DOHH2 (cell line): ENCODE data around the gene ASTN1.

Experiments
- H3F3A ChIP-seq: fragments of 200-600 bp; sonication (generic), shearing (Covaris generic); 2 replicates; pipeline ENCODE4 v1.6.0; 2016; ENCODE audit warnings: antibody characterized with exemption, mild to moderate bottlenecking; ENCODE audit not compliant: control insufficient read depth, insufficient read depth
- H3K27ac ChIP-seq: fragments of 200-600 bp; sonication (generic); 2 replicates; pipeline ENCODE4 v1.5.1; 2014; ENCODE audit warnings: low read depth, mild to moderate bottlenecking, low read length, moderate library complexity
- H3K27me3 ChIP-seq: fragments of 200-600 bp; sonication (generic); 2 replicates; pipeline ENCODE4 v1.6.1; 2014; ENCODE audit warnings: mild to moderate bottlenecking, low read length, mixed read lengths; ENCODE audit not compliant: control insufficient read depth
- H3K36me3 ChIP-seq: fragments of 200-600 bp; sonication (generic); 2 replicates; pipeline ENCODE4 v1.6.1; 2014; ENCODE audit warnings: mild to moderate bottlenecking, low read length, moderate library complexity, mixed read lengths; ENCODE audit not compliant: control insufficient read depth
- H3K4me1 ChIP-seq: fragments of 200-600 bp; sonication (generic); 2 replicates; pipeline ENCODE4 v1.6.1; 2014; ENCODE audit warnings: mild to moderate bottlenecking, low read length, mixed read lengths; ENCODE audit not compliant: control insufficient read depth
- H3K4me2 ChIP-seq: fragments of 200-600 bp; sonication (generic); 2 replicates; pipeline ENCODE4 v1.6.0; 2014; ENCODE audit warnings: mild to moderate bottlenecking, low read length, moderate library complexity
- H3K4me3 ChIP-seq: fragments of 200-600 bp; sonication (generic); 2 replicates; pipeline ENCODE4 v1.5.1; 2014; ENCODE audit warnings: mild to moderate bottlenecking, low read length, mixed read lengths
- H3K79me2 ChIP-seq: fragments of 200-600 bp; sonication (generic); 2 replicates; pipeline ENCODE4 v1.6.1; 2014; ENCODE audit warnings: mild to moderate bottlenecking, low read length, mixed read lengths; ENCODE audit not compliant: control insufficient read depth
- H3K9me2 ChIP-seq: fragments of 200-600 bp; sonication (generic); replicated peaks from 2 replicates; pipeline ENCODE4 v1.6.1; 2014; ENCODE audit warnings: mild to moderate bottlenecking, low read length, mixed read lengths; ENCODE audit not compliant: control insufficient read depth
- H3K9me3 ChIP-seq: fragments of 200-600 bp; sonication (generic); 2 replicates; pipeline ENCODE4 v1.6.1; 2014; ENCODE audit warnings: antibody characterized with exemption, low read length, mixed read lengths; ENCODE audit not compliant: control insufficient read depth, insufficient read depth
- H4K20me1 ChIP-seq: fragments of 200-600 bp; sonication (generic); 2 replicates; pipeline ENCODE4 v1.6.0; 2014; ENCODE audit warnings: low read depth, mild to moderate bottlenecking, antibody characterized with exemption, low read length, moderate library complexity; ENCODE audit not compliant: control insufficient read depth, insufficient read depth
- EZH2phosphoT487 ChIP-seq: fragments of 200-600 bp; sonication (generic); IDR thresholded peaks from 2 replicates; pipeline ENCODE4 v1.6.1; 2017; ENCODE audit warnings: borderline replicate concordance, mild to moderate bottlenecking, antibody characterized with exemption, low read length, moderate library complexity, mixed read lengths
- TF ChIP-seq, protein P1 (sequence below): fragments of 200-600 bp; sonication (generic); IDR thresholded peaks from one replicate; pipeline ENCODE4 v1.5.1; 2014; ENCODE audit warnings: antibody characterized with exemption, mild to moderate bottlenecking, low read depth, low read length; ENCODE audit not compliant: poor library complexity, severe bottlenecking

ASTN1 gene

DNA sequence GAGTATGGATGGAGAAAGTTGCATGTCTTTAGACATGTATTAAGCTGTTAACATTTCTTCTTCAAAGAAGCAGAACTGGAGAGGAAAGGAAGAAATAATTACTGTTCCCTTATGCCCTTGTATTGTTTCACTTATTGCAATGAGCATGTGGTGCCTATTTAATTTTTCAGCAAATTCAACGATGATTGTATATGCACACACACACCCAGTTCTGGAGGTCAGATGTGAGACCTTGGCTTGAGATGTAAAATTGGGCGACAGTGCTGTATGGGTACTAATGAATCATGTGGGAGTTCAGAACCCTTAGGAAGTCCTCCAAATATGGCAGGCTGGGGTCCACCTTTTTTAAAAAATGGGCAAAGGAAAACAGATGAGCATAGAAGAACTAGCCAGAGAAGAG lies 33.7 kb upstream of the ASTN1 start:
- H3K27ac ChIP-seq = no peak overlapping the region
- H3K9me3 ChIP-seq = no peaks in the 10 kb centered on the region
- H3K4me2 ChIP-seq = no peak overlapping the region
- no peaks in the 10 kb centered on the region for H3F3A ChIP-seq
- no peaks in the 10 kb centered on the region for H3K9me2 ChIP-seq
- H3K4me3 ChIP-seq = no peak overlapping the region
- H3K27me3 ChIP-seq = no peaks in the 10 kb centered on the region; the same call in 1 of the 2 replicates
- H3K36me3 ChIP-seq = no peaks in the 10 kb centered on the region
- H3K4me1 ChIP-seq = no peaks in the 10 kb centered on the region
- no peaks in the 10 kb centered on the region for H3K79me2 ChIP-seq
- no peaks in the 10 kb centered on the region for H4K20me1 ChIP-seq
- TF ChIP-seq, protein P1, sequence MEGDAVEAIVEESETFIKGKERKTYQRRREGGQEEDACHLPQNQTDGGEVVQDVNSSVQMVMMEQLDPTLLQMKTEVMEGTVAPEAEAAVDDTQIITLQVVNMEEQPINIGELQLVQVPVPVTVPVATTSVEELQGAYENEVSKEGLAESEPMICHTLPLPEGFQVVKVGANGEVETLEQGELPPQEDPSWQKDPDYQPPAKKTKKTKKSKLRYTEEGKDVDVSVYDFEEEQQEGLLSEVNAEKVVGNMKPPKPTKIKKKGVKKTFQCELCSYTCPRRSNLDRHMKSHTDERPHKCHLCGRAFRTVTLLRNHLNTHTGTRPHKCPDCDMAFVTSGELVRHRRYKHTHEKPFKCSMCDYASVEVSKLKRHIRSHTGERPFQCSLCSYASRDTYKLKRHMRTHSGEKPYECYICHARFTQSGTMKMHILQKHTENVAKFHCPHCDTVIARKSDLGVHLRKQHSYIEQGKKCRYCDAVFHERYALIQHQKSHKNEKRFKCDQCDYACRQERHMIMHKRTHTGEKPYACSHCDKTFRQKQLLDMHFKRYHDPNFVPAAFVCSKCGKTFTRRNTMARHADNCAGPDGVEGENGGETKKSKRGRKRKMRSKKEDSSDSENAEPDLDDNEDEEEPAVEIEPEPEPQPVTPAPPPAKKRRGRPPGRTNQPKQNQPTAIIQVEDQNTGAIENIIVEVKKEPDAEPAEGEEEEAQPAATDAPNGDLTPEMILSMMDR = no peak

DNA sequence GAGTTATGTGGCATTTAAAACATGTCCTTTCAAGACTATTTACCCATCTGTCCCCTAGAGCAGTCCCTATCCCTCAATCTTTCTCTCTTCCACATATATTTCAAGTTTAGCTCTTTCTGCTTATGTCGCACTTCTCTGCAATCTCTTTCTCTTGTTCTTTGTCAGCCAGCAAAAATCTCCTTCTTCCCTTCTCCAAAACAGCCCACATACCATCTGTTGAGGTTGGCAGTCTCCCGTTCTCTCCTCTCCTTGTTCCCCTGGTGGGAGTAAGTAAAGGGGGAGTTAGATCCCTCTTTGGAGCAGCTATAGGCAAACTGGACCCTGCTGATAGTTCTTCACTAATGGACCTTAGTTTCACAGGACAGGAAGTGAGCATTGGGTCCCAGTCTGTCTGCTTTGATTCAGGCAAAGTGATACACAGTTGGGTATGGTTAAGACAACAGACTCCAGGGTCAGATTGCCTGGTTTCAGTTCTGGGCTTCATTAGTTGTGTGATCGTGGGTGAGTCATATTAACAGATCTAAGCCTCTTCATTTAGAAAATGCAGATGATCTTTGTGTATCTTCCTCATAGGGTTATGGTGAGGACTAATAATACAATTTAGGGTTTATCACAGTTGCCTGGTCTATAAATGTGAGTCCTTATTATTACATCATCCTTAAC lies 25.9 kb upstream of the ASTN1 start:
- H3K9me3 ChIP-seq = peaks cover 4% of the 10 kb centered on the region; the same call in 1 of the 2 replicates
- no peaks in the 10 kb centered on the region for H3K79me2 ChIP-seq

DNA sequence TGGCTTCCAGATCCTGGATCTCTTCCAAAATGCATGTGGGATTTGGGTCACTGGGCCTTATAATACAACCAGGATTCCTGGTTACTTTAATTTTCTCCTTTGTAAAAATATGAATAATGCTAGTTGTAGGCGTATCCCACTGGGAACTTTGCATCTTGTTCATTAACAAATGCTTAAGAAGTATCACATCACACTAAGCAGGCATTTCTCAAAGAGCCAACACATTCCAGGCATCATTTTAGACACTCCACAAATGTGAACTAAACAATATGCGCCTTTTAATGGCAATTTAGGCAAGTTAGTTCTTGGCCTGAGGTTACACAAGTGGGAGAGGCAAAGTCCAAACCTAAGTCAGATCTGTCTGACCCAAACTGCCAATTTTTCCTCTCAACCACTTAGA lies 22.1 kb upstream of the ASTN1 start:
- H3K4me3 ChIP-seq = no peak overlapping the region
- no peak for TF ChIP-seq EZH2phosphoT487
- TF ChIP-seq, protein P1 = no peak
- H3K9me3 ChIP-seq = peaks cover 4% of the 10 kb centered on the region; the same call in 1 of the 2 replicates
- H3K4me2 ChIP-seq = no peak overlapping the region
- H3K9me2 ChIP-seq = no peaks in the 10 kb centered on the region
- no peaks in the 10 kb centered on the region; the same call in 1 of the 2 replicates for H3K27me3 ChIP-seq
- no peaks in the 10 kb centered on the region for H4K20me1 ChIP-seq
- no peaks in the 10 kb centered on the region for H3F3A ChIP-seq
- no peaks in the 10 kb centered on the region for H3K4me1 ChIP-seq
- H3K36me3 ChIP-seq = no peaks in the 10 kb centered on the region
- no peaks in the 10 kb centered on the region for H3K79me2 ChIP-seq
- H3K27ac ChIP-seq = no peak overlapping the region

More for the DNA sequence above, 25.9 kb upstream of the ASTN1 start:
- Histone ChIP-seq H4K20me1 (no peaks in the 10 kb centered on the region), H3K36me3 (no peaks in the 10 kb centered on the region), H3K27me3 (no peaks in the 10 kb centered on the region), H3K4me2 (no peak overlapping the region), H3K4me3 (no peak overlapping the region), H3K4me1 (no peaks in the 10 kb centered on the region), H3K9me2 (no peaks in the 10 kb centered on the region), H3K27ac (no peak overlapping the region), H3F3A (no peaks in the 10 kb centered on the region)
- TF ChIP-seq, protein P1 = no peak
- no peak for TF ChIP-seq EZH2phosphoT487

DNA sequence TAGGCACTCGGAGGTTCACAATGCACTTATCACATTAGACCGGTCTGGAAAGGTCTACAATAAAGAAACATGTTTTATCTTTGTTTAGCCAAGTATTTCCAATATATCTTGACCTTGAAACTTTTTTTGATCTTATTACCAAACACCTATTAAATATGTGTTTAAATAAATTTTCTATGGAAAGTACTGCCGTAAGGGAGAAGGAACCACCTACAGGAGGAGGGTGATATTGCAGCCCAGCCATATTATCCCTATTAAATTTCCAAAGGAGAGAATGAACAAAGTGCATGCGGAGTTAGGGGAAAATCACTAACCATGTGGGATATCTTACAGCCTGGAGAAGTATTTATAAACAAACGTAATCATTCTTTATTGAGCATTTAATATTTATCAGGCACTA lies 20.7 kb upstream of the ASTN1 start:
- no peak for TF ChIP-seq EZH2phosphoT487
- TF ChIP-seq, protein P1 = peak; percentile 55
- Histone ChIP-seq H3K27me3 (peaks cover 7% of the 10 kb centered on the region), H3K4me2 (no peak overlapping the region), H3K9me3 (peaks cover 4% of the 10 kb centered on the region; the same call in 1 of the 2 replicates), H3K4me1 (no peaks in the 10 kb centered on the region), H3K79me2 (no peaks in the 10 kb centered on the region), H3F3A (no peaks in the 10 kb centered on the region), H3K27ac (no peak overlapping the region), H3K36me3 (no peaks in the 10 kb centered on the region), H3K9me2 (no peaks in the 10 kb centered on the region), H4K20me1 (no peaks in the 10 kb centered on the region), H3K4me3 (no peak overlapping the region)
